Measurements from ENCODE around the gene RPL31. TPM values are rescaled to one million over a fixed set of nuclear protein-coding genes. Genes with fewer than 3 reads are reported as not detected.

The RPL31 gene
- total RNA-seq, 2 donors from 2014 or later: 797 to 1,305 TPM

DNA sequence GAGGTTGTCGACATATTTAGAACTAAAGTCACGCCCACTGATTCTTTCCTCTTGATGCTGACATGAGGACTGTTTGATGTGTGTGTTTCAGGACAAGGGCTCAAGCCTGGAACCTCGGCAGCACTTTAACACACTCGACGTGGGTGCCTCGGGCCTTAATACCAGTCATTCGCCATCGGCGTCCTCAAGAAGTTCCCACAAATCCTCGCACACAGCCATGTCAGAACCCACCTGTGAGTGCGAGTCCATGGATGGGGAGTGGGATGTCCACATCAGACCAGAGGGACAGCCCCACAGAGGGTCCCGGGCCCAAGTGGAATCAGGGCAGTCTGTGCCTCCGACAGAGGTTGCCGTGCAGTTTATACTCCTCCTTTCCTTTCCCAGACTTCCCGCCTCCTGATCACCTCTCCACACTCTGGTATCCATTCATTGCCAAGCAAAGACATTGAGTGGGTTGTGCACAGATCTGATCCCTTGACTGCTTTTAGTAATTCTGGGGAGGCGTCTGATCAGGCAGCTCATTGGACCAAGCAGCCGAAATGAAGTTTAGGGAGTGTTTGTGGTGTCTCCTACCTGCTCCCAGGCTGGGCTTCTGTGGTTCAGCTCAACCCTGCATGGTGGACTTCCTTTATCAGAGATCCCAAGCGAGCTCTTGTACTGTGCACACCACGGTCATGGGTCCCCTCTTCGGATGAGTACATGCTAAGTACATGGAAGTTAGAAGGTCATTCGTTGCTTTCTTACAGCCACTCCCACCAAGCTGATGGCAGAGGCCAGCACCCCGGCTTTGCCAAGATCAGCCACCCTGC is 27.2 kb upstream of the RPL31 start:
- Histone ChIP-seq H3K36me3 (no peaks in the 10 kb centered on the region), H3K27me3 (replicated peaks; ENCODE audit: insufficient read depth) (no peaks in the 10 kb centered on the region), H3K9me3 (no peaks in the 10 kb centered on the region), H3K4me3 (no peak overlapping the region), H3K27ac (no peak overlapping the region), H3K4me1 (replicated peaks) (no peaks in the 10 kb centered on the region)
- intact Hi-C loops (cut with DNase I): no loop called here
- DNase-seq (ENCODE audit: low spot score): no peak
- TF ChIP-seq POLR2A (IDR thresholded peaks at IDR 0.05) (no peak), POLR2AphosphoS5 (IDR thresholded peaks at IDR 0.05) (no peak)
- TF ChIP-seq, protein P1, sequence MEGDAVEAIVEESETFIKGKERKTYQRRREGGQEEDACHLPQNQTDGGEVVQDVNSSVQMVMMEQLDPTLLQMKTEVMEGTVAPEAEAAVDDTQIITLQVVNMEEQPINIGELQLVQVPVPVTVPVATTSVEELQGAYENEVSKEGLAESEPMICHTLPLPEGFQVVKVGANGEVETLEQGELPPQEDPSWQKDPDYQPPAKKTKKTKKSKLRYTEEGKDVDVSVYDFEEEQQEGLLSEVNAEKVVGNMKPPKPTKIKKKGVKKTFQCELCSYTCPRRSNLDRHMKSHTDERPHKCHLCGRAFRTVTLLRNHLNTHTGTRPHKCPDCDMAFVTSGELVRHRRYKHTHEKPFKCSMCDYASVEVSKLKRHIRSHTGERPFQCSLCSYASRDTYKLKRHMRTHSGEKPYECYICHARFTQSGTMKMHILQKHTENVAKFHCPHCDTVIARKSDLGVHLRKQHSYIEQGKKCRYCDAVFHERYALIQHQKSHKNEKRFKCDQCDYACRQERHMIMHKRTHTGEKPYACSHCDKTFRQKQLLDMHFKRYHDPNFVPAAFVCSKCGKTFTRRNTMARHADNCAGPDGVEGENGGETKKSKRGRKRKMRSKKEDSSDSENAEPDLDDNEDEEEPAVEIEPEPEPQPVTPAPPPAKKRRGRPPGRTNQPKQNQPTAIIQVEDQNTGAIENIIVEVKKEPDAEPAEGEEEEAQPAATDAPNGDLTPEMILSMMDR (IDR thresholded peaks at IDR 0.05): no peak
- 93% methylated on average over 22 of the region's 22 CpGs for WGBS

DNA sequence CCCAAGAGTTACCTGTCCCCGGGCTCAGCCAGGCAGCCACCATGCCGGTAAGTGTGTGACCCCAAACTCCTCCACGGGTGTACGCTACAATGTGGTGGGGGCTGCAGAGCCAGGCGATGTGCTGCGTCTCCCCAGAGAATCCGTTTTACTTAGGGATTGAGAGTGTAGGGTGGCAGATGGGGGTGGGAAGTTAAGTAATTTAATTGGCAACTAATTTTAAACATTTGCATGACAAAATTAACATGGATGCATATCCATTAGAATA is 26.6 kb upstream of the RPL31 start:
- Histone ChIP-seq H3K9me3 (no peaks in the 10 kb centered on the region), H3K4me1 (replicated peaks) (no peaks in the 10 kb centered on the region), H3K4me3 (no peak overlapping the region), H3K36me3 (no peaks in the 10 kb centered on the region), H3K27ac (no peak overlapping the region), H3K27me3 (replicated peaks; ENCODE audit: insufficient read depth) (no peaks in the 10 kb centered on the region)
- intact Hi-C loops (cut with DNase I): no loop called here
- WGBS: 95% methylated on average over 7 of the region's 7 CpGs
- TF ChIP-seq POLR2A (IDR thresholded peaks at IDR 0.05) (no peak), POLR2AphosphoS5 (IDR thresholded peaks at IDR 0.05) (no peak)
- TF ChIP-seq, protein P1 (IDR thresholded peaks at IDR 0.05): no peak
- DNase-seq (ENCODE audit: low spot score): no peak

DNA sequence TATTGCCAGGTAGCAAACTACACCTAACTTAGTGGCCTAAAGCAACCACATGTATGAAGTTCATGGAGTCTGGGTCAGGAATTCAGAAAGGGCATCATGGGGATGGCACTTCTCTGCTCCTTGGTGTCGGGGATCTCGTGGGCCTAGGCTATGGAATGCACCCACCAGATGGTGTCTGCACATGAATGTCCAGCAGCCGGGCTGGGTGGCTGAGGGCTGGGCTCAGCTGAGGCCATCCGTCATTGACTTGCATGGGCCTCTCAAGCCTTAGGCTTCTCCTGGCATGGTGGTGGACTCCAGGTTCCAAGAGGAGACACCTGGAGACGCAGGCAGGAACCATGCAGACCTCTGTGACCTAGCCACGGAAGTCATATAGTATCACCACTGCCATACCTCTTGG is 26.0 kb upstream of the RPL31 start:
- H3K36me3 ChIP-seq: no peaks in the 10 kb centered on the region
- 93% methylated on average over 6 of the region's 6 CpGs for WGBS
- no peak overlapping the region for H3K27ac ChIP-seq
- H3K4me1 ChIP-seq (replicated peaks): no peaks in the 10 kb centered on the region
- H3K4me3 ChIP-seq: no peak overlapping the region
- no peaks in the 10 kb centered on the region for H3K27me3 ChIP-seq (replicated peaks; ENCODE audit: insufficient read depth)
- no peaks in the 10 kb centered on the region for H3K9me3 ChIP-seq
- no peak for DNase-seq (ENCODE audit: low spot score)
- intact Hi-C loops (cut with DNase I): no loop called here
- TF ChIP-seq POLR2AphosphoS5 (IDR thresholded peaks at IDR 0.05) (no peak), POLR2A (IDR thresholded peaks at IDR 0.05) (no peak)
- TF ChIP-seq, protein P1 (IDR thresholded peaks at IDR 0.05): no peak

DNA sequence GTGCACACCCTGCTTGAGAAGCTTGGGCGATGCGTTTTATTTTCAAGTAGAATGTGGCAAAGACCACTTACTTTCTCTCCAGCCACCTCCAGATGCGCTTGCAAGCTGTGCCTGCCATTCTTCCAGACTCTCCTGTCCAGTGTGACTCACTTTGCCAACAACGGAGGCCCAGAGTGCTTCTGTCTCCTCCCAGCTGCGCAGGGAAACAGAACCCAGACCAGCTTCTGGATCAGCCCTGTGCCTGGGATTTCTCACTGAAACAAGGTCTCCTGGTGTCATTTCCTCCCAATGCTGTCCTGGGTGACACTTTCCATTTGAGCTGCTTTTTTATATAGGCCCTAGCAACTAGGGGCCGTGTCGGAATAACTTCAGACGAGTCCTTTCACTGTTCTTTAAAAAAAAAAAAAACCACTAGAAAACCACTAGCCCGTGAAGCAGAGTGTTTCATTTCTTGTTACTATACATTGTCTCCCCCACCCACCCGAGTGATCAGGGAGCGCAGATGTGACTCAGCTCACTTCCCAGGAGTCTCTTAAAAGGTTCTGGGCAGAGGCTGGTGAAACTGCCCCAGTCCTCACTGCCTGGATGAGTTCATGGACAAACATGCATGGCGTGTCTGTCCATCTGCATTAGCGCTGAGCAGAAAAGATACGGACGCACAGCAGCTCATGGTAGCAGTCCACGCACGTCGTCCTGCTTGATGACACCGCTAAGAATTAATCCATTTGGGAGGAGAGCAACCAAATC is 25.3 kb upstream of the RPL31 start:
- Histone ChIP-seq H3K4me1 (replicated peaks) (no peaks in the 10 kb centered on the region), H3K36me3 (no peaks in the 10 kb centered on the region), H3K4me3 (no peak overlapping the region), H3K9me3 (no peaks in the 10 kb centered on the region), H3K27me3 (replicated peaks; ENCODE audit: insufficient read depth) (no peaks in the 10 kb centered on the region), H3K27ac (no peak overlapping the region)
- no peak for TF ChIP-seq POLR2A (IDR thresholded peaks at IDR 0.05)
- WGBS: 86% methylated on average over 19 of the region's 19 CpGs
- intact Hi-C loops (cut with DNase I): no loop called here
- DNase-seq (ENCODE audit: low spot score): no peak

DNA sequence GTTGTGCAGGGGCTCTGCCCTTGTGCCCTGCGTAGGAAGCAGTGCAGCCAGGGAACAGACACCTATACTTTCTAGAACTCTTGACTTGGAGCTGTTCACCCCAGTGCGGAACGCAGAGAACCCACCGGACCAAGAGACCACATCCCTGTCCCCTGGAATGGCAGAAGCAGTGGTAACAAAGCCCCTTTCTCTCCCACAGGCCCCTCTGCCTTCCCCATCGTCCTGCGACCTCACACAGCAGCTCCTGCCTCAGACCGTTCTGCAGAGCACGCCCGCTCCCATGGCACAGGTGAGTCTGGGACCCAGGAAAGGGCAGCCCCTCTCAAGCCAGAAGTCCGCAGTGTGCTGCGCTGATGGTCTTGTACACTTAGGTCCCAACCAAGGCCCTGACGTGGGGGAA is 24.6 kb upstream of the RPL31 start:
- no peak for TF ChIP-seq POLR2A (IDR thresholded peaks at IDR 0.05)
- TF ChIP-seq, protein P1 (IDR thresholded peaks at IDR 0.05): no peak
- TF ChIP-seq POLR2AphosphoS5 (IDR thresholded peaks at IDR 0.05): no peak
- H3K4me3 ChIP-seq: no peak overlapping the region
- H3K27ac ChIP-seq: no peak overlapping the region
- no peaks in the 10 kb centered on the region for H3K27me3 ChIP-seq (replicated peaks; ENCODE audit: insufficient read depth)
- 92% methylated on average over 12 of the region's 12 CpGs for WGBS
- H3K9me3 ChIP-seq: no peaks in the 10 kb centered on the region
- intact Hi-C loops (cut with DNase I): no loop called here
- H3K4me1 ChIP-seq (replicated peaks): no peaks in the 10 kb centered on the region
- DNase-seq (ENCODE audit: low spot score): no peak
- no peaks in the 10 kb centered on the region for H3K36me3 ChIP-seq
